ENCODE data around the gene HENMT1.

- TF ChIP-seq CTCF (IDR thresholded peaks at IDR 0.05; ENCODE audit: insufficient read depth, low read length, poor library complexity, severe bottlenecking) (no peak), EZH2phosphoT487 (conservative IDR thresholded peaks at IDR 0.05; ENCODE audit: low read length) (no peak)
These were observed 48.9 kb downstream of the HENMT1 start for GRCh38 chr1:108611984-108612383.
